SK-N-SH (cell line): ENCODE results near the gene C1orf141. TPM values are rescaled to one million over a fixed set of nuclear protein-coding genes. Genes with fewer than 3 reads are reported as not detected.

Experiments used
- CTCF ChIA-PET: fragments of 300-600, 350-600 bp; formaldehyde crosslinking; extraction: SDS; loops from one replicate; lab custom pipeline; 2021; lab: Yijun Ruan, JAX
- POLR2A ChIA-PET: fragments of 350-600 bp; sonication (Branson Sonifier 250); formaldehyde crosslinking; extraction: SDS; loops from one replicate; lab custom pipeline; 2020; ENCODE audit warnings: antibody characterized with exemption, inconsistent platforms; lab: Yijun Ruan, JAX
- DNase-seq: peaks from one replicate; pipeline ENCODE4 v3.0.0; 2012
- H2AFZ ChIP-seq: fragments of 200-600 bp; sonication (generic); 2 replicates; pipeline ENCODE4 v1.8.1; 2016; ENCODE audit warnings: antibody characterized with exemption, mild to moderate bottlenecking, low read depth
- H3F3A ChIP-seq: fragments of 200-600 bp; sonication (generic); replicated peaks from 2 replicates; pipeline ENCODE3; 2016; ENCODE audit warnings: antibody characterized with exemption, mild to moderate bottlenecking; ENCODE audit not compliant: insufficient read depth
- H3K27ac ChIP-seq, 2 experiments: fragments of 200-500 bp in 1 of 2; fragments of 200-600 bp in 1 of 2; sonication (Bioruptor generic) in 1 of 2; sonication (generic), shearing (Covaris generic) in 1 of 2; 2 replicates each; pipeline versions ENCODE4 v1.5.1 to v1.6.1; 2014 to 2016; ENCODE audit warnings: low read depth in 2 of 2, inconsistent platforms in 1 of 2, low read length in 1 of 2, mild to moderate bottlenecking in 1 of 2, mixed read lengths in 1 of 2
- H3K27me3 ChIP-seq: fragments of 200-600 bp; sonication (generic), shearing (Covaris generic); 2 replicates; pipeline ENCODE4 v1.6.1; 2016; ENCODE audit warnings: mixed run types; ENCODE audit not compliant: insufficient read depth
- H3K36me3 ChIP-seq, 2 experiments: fragments of 200-500 bp in 1 of 2; fragments of 200-600 bp in 1 of 2; sonication (Bioruptor generic) in 1 of 2; sonication (generic) in 1 of 2; replicated peaks in 1 of 2; 2 replicates each; pipeline versions ENCODE3 to v1.5.1; 2014 to 2016; ENCODE audit warnings: low read length in 1 of 2, mild to moderate bottlenecking in 1 of 2; ENCODE audit not compliant: insufficient read depth in 2 of 2, control insufficient read depth in 1 of 2
- H3K4me1 ChIP-seq, 2 experiments: fragments of 200-500 bp in 1 of 2; fragments of 200-600 bp in 1 of 2; sonication (Bioruptor generic) in 1 of 2; sonication (generic), shearing (Covaris generic) in 1 of 2; 2 replicates each; pipeline versions ENCODE4 v1.5.1 to v1.6.1; 2014 to 2016; ENCODE audit warnings: low read depth in 1 of 2, low read length in 1 of 2, mixed run types in 1 of 2; ENCODE audit not compliant: insufficient read depth in 2 of 2, control insufficient read depth in 1 of 2
- H3K4me2 ChIP-seq: fragments of 200-600 bp; sonication (generic), shearing (Covaris generic); 2 replicates; pipeline ENCODE4 v1.6.1; 2017; ENCODE audit warnings: mixed run types
- H3K4me3 ChIP-seq, 2 experiments: fragments of 200-500 bp in 1 of 2; fragments of 200-600 bp in 1 of 2; sonication (Bioruptor generic) in 1 of 2; sonication (generic), shearing (Covaris generic) in 1 of 2; 2 replicates each; pipeline versions ENCODE4 v1.5.1 to v1.8.1; 2014 to 2016; ENCODE audit warnings: low read depth in 2 of 2, inconsistent platforms in 1 of 2, low read length in 1 of 2, mild to moderate bottlenecking in 1 of 2, mixed read lengths in 1 of 2, moderate library complexity in 1 of 2
- H3K79me2 ChIP-seq: fragments of 200-600 bp; sonication (generic); 2 replicates; pipeline ENCODE4 v1.8.1; 2017; ENCODE audit warnings: mild to moderate bottlenecking; ENCODE audit not compliant: insufficient read depth
- H3K9ac ChIP-seq: fragments of 200-600 bp; sonication (generic); 2 replicates; pipeline ENCODE4 v1.6.1; 2017; ENCODE audit warnings: mixed run types
- H3K9me2 ChIP-seq: fragments of 200-600 bp; sonication (generic); 2 replicates; pipeline ENCODE4 v1.6.1; 2017; ENCODE audit warnings: mixed run types
- H3K9me3 ChIP-seq: fragments of 200-600 bp; sonication (generic); 2 replicates; pipeline ENCODE4 v1.6.1; 2017; ENCODE audit warnings: mixed run types, mild to moderate bottlenecking, moderate library complexity
- H4K20me1 ChIP-seq: fragments of 200-600 bp; sonication (generic); 2 replicates; pipeline ENCODE4 v1.6.1; 2017; ENCODE audit warnings: mild to moderate bottlenecking, mixed run types; ENCODE audit not compliant: insufficient read depth
- CTCF ChIP-seq: fragments of 200-600 bp; sonication (generic); IDR thresholded peaks from 2 replicates; pipeline ENCODE4 v1.6.1; 2017; ENCODE audit warnings: antibody characterized with exemption, mild to moderate bottlenecking, moderate library complexity
- ELF1 ChIP-seq: IDR thresholded peaks from 2 replicates; pipeline ENCODE4 v1.4.0; 2012
- GABPA ChIP-seq: IDR thresholded peaks from 2 replicates; pipeline ENCODE4 v1.4.0; 2012; ENCODE audit warnings: low read depth, mild to moderate bottlenecking
- GATA2 ChIP-seq: sonication (generic); formaldehyde crosslinking; IDR thresholded peaks from 2 replicates; pipeline ENCODE4 v1.5.0; 2020; ENCODE audit warnings: mild to moderate bottlenecking, missing genetic modification reagents
- MAX ChIP-seq: IDR thresholded peaks from 2 replicates; pipeline ENCODE4 v1.4.0; 2012; ENCODE audit warnings: low read depth
- NFIC ChIP-seq: IDR thresholded peaks from 2 replicates; pipeline ENCODE4 v1.4.0; 2012; ENCODE audit warnings: borderline replicate concordance
- PBX3 ChIP-seq: IDR thresholded peaks from 2 replicates; pipeline ENCODE4; 2012
- RCOR1 ChIP-seq: fragments of 150-350 bp; IDR thresholded peaks from 2 replicates; pipeline ENCODE4 v1.6.1; 2017; ENCODE audit warnings: antibody characterized with exemption, low read length
- REST ChIP-seq: IDR thresholded peaks from 2 replicates; pipeline ENCODE4 v1.6.1; 2012; ENCODE audit warnings: mild to moderate bottlenecking, low read depth, low read length, moderate library complexity
- RFX5 ChIP-seq: IDR thresholded peaks from 2 replicates; pipeline ENCODE4 v1.6.1; 2012; ENCODE audit warnings: mild to moderate bottlenecking, improper control_type of control experiment, low read length
- SIN3A ChIP-seq: IDR thresholded peaks from 2 replicates; pipeline ENCODE4 v1.6.1; 2012; ENCODE audit warnings: low read depth, mild to moderate bottlenecking, low read length, moderate library complexity, borderline replicate concordance
- SMC3 ChIP-seq: IDR thresholded peaks from 2 replicates; pipeline ENCODE4 v1.6.1; 2012; ENCODE audit warnings: low read depth, low read length, improper control_type of control experiment
- TEAD4 ChIP-seq: IDR thresholded peaks from 2 replicates; pipeline ENCODE4 v1.4.0; 2012; ENCODE audit warnings: mild to moderate bottlenecking, borderline replicate concordance; ENCODE audit not compliant: insufficient read depth
- USF2 ChIP-seq: fragments of 150-350 bp; IDR thresholded peaks from 2 replicates; pipeline ENCODE4 v1.6.1; 2017; ENCODE audit warnings: antibody characterized with exemption, low read length, low read depth, borderline replicate concordance
- YY1 ChIP-seq: IDR thresholded peaks from 2 replicates; pipeline ENCODE4 v1.4.0; 2012; ENCODE audit warnings: low read depth, mild to moderate bottlenecking
- ZBTB33 ChIP-seq: IDR thresholded peaks from 2 replicates; pipeline ENCODE4 v1.4.0; 2012; ENCODE audit warnings: low read depth, borderline replicate concordance
- WGBS: methylation state at CpG from one replicate; pipeline ENCODE4 v1.1.6; 2017; ENCODE audit warnings: low lambda C conversion rate; 5-methylcytosine and 5-hydroxymethylcytosine counted together
- polyA plus RNA-seq, 3 experiments: library from polyadenylated mRNA; depleted of rRNA; stranded (reverse); fragments of >200 nt; gene quantifications; 2 replicates each; pipeline ENCODE4 v1.2.3, GENCODE V29; 2012

The C1orf141 gene
- polyA plus RNA-seq, 1 of the 3 experiments (the other 2 are of a cell fraction) = not detected

GRCh38 chr1:67169496-67169895, 34.7 kb upstream of the C1orf141 start:
- H3K9me3 ChIP-seq = no peaks in the 10 kb centered on the region
- no peak overlapping the region for H3K27ac ChIP-seq
- TF ChIP-seq NFIC = no peak
- TF ChIP-seq SMC3 = no peak
- no peaks in the 10 kb centered on the region for H3K36me3 ChIP-seq
- DNase-seq = no peak
- H3F3A ChIP-seq = no peaks in the 10 kb centered on the region
- H3K4me3 ChIP-seq = no peak overlapping the region
- no peaks in the 10 kb centered on the region for H3K79me2 ChIP-seq
- H3K27me3 ChIP-seq = no peaks in the 10 kb centered on the region
- 71% methylated on average over 2 of the region's 2 CpGs for WGBS
- no peak overlapping the region for H3K9ac ChIP-seq
- no peak overlapping the region for H3K4me2 ChIP-seq
- no peaks in the 10 kb centered on the region for H4K20me1 ChIP-seq
- H2AFZ ChIP-seq = no peak overlapping the region
- POLR2A ChIA-PET = no interaction called here
- CTCF ChIA-PET = interaction anchor here (1.7 to 3.5 kb wide), 2 partner anchors 21 to 42 kb away, joined by 4 to 15 read pairs; no protein-coding TSS in a partner anchor
- no peaks in the 10 kb centered on the region for H3K9me2 ChIP-seq
- H3K4me1 ChIP-seq = no peaks in the 10 kb centered on the region; a peak in 1 of 4 replicates

GRCh38 chr1:67166196-67166595, 31.4 kb upstream of the C1orf141 start, which contains the start of gene IL23R:
Gene IL23R (plus strand): TSS chr1:67166454. CDS start chr1:67168121, 1,667 bp downstream.
- no peaks in the 10 kb centered on the region for H3K36me3 ChIP-seq
- no peaks in the 10 kb centered on the region for H3K27me3 ChIP-seq
- no peak within 1 kb of the TSS for H3K9ac ChIP-seq
- no peak within 1 kb of the TSS for H3K27ac ChIP-seq
- no peak within 1 kb of the TSS for H3K4me2 ChIP-seq
- no peaks in the 10 kb centered on the region for H3K9me3 ChIP-seq
- no peak within 1 kb of the TSS for H2AFZ ChIP-seq
- H3K79me2 ChIP-seq = no peaks in the 10 kb centered on the region
- H3K4me1 ChIP-seq = no peaks in the 10 kb centered on the region
- H3K4me3 ChIP-seq = no peak within 1 kb of the TSS
- no peaks in the 10 kb centered on the region for H4K20me1 ChIP-seq
- TF ChIP-seq ELF1 = no peak
- TF ChIP-seq GABPA = no peak
- TF ChIP-seq ZBTB33 = no peak
- no peak for TF ChIP-seq SIN3A
- TF ChIP-seq PBX3 = no peak
- no peak for TF ChIP-seq RFX5
- TF ChIP-seq GATA2 (CRISPR knock-in tag) = no peak
- TF ChIP-seq YY1 = no peak
- TF ChIP-seq REST = no peak
- no peak for TF ChIP-seq MAX
- TF ChIP-seq CTCF = no peak
- no peak for TF ChIP-seq TEAD4
- no peak for TF ChIP-seq RCOR1
- TF ChIP-seq USF2 = no peak
- POLR2A ChIA-PET = no interaction called here
- no peak for DNase-seq
- WGBS = 76% methylated on average over 4 of the region's 4 CpGs
- H3K9me2 ChIP-seq = no peaks in the 10 kb centered on the region
- CTCF ChIA-PET = no interaction called here
- peaks cover 3% of the 10 kb centered on the region for H3F3A ChIP-seq
